H1 (cell line): ENCODE results near the gene GPC6. TPM values are rescaled to one million over a fixed set of nuclear protein-coding genes. Genes with fewer than 3 reads are reported as not detected.

Experiments
- CTCF ChIA-PET: fragments of 300-600 bp; sonication (Branson Sonifier 250); formaldehyde crosslinking; loops from one replicate; lab custom pipeline; 2021; ENCODE audit not compliant: partially characterized antibody; lab: Charles Lee
- POLR2A ChIA-PET: fragments of 300-600 bp; sonication (Branson Sonifier 250); formaldehyde crosslinking; loops from one replicate; lab custom pipeline; 2021; ENCODE audit warnings: inconsistent platforms; ENCODE audit not compliant: partially characterized antibody; lab: Charles Lee
- DNase-seq, 2 experiments: peaks; one replicate each; pipeline versions ENCODE4 v3.0.0 to v3.0.0-alpha.2; 2010 to 2022; ENCODE audit warnings: low spot score in 2 of 2, low read depth in 1 of 2, mixed read lengths in 1 of 2
- FAIRE-seq: peaks from 2 replicates; lab custom pipeline; 2011; peaks lifted over from hg19 to GRCh38; lab: Jason Lieb, UNC
- H2AFZ ChIP-seq: 2 replicates; pipeline ENCODE4 v1.8.1; 2012; ENCODE audit warnings: low read length, inconsistent platforms
- H2AK5ac ChIP-seq: 2 replicates; pipeline ENCODE4 v1.6.1; 2013; ENCODE audit warnings: low read depth, low read length
- H2BK120ac ChIP-seq: replicated peaks from 2 replicates; pipeline ENCODE3; 2013; ENCODE audit warnings: low read depth, low read length, inconsistent platforms
- H2BK12ac ChIP-seq: 2 replicates; pipeline ENCODE4 v1.6.1; 2013; ENCODE audit warnings: low read depth, low read length
- H2BK15ac ChIP-seq: 2 replicates; pipeline ENCODE4 v1.6.1; 2013; ENCODE audit warnings: low read length
- H2BK20ac ChIP-seq: 2 replicates; pipeline ENCODE4 v1.6.1; 2013; ENCODE audit warnings: low read length
- H2BK5ac ChIP-seq: 2 replicates; pipeline ENCODE4 v1.6.1; 2013; ENCODE audit warnings: low read depth, low read length
- H3K14ac ChIP-seq: 2 replicates; pipeline ENCODE4 v1.6.1; 2013; ENCODE audit warnings: inconsistent platforms; ENCODE audit not compliant: insufficient read length
- H3K18ac ChIP-seq: 2 replicates; pipeline ENCODE4 v1.6.1; 2013; ENCODE audit warnings: low read length; ENCODE audit errors: extremely low read depth
- H3K23ac ChIP-seq: 2 replicates; pipeline ENCODE4 v1.6.1; 2013; ENCODE audit warnings: inconsistent platforms; ENCODE audit not compliant: insufficient read length
- H3K23me2 ChIP-seq: 2 replicates; pipeline ENCODE4 v1.6.1; 2013; ENCODE audit warnings: low read depth, low read length
- H3K27ac ChIP-seq: 2 replicates; pipeline ENCODE4 v1.6.1; 2011; ENCODE audit warnings: low read depth, low read length, inconsistent platforms
- H3K27me3 ChIP-seq, 4 experiments: replicated peaks in 1 of 4; 1 replicate in 1 of 4; 2 replicates in 3 of 4; pipeline versions ENCODE4 v1.6.1 to v1.8.1; 2011 to 2013; ENCODE audit warnings: low read length in 3 of 4, mild to moderate bottlenecking in 3 of 4, inconsistent platforms in 2 of 4, mixed read lengths in 2 of 4, moderate library complexity in 1 of 4; ENCODE audit not compliant: control insufficient read depth in 3 of 4, insufficient read depth in 3 of 4; ENCODE audit errors: extremely low read depth in 1 of 4
- H3K36me3 ChIP-seq, 4 experiments: 2 replicates each; pipeline versions ENCODE4 v1.6.1 to v1.8.1; 2011 to 2013; ENCODE audit warnings: mild to moderate bottlenecking in 4 of 4, low read length in 3 of 4, moderate library complexity in 2 of 4, control low read depth in 1 of 4, inconsistent platforms in 1 of 4; ENCODE audit not compliant: insufficient read depth in 4 of 4, control insufficient read depth in 2 of 4
- H3K4ac ChIP-seq: replicated peaks from 2 replicates; pipeline ENCODE3; 2013; ENCODE audit warnings: low read length, low read depth, mixed read lengths, inconsistent platforms; ENCODE audit not compliant: insufficient read length
- H3K4me1 ChIP-seq, 4 experiments: replicated peaks in 1 of 4; 1 replicate in 1 of 4; 2 replicates in 3 of 4; pipeline versions ENCODE4 v1.6.1 to v1.8.1; 2011 to 2013; ENCODE audit warnings: low read length in 3 of 4, inconsistent platforms in 2 of 4, mixed read lengths in 1 of 4; ENCODE audit not compliant: insufficient read depth in 4 of 4, control insufficient read depth in 3 of 4
- H3K4me2 ChIP-seq, 2 experiments: 2 replicates each; pipeline versions ENCODE4 v1.6.1 to v1.8.1; 2011 to 2013; ENCODE audit warnings: low read depth in 2 of 2, low read length in 2 of 2, control low read depth in 1 of 2, inconsistent platforms in 1 of 2, mild to moderate bottlenecking in 1 of 2; ENCODE audit not compliant: insufficient read depth in 1 of 2
- H3K4me3 ChIP-seq, 4 experiments: fragments of 200-600, 300-600 bp in 1 of 4; sonication (generic), shearing (Covaris generic), sonication (Bioruptor Twin) in 1 of 4; 2 replicates each; pipeline versions ENCODE4 v1.5.1 to v1.8.1; 2011 to 2016; ENCODE audit warnings: low read length in 4 of 4, low read depth in 3 of 4, control low read depth in 2 of 4, inconsistent platforms in 2 of 4, mild to moderate bottlenecking in 2 of 4, mixed read lengths in 1 of 4, moderate library complexity in 1 of 4; ENCODE audit not compliant: insufficient read depth in 2 of 4; ENCODE audit errors: extremely low read depth in 1 of 4
- H3K56ac ChIP-seq: replicated peaks from 2 replicates; pipeline ENCODE3; 2013; ENCODE audit warnings: low read depth, mild to moderate bottlenecking, mixed read lengths, low read length, inconsistent platforms; ENCODE audit not compliant: insufficient read length
- H3K79me1 ChIP-seq: 2 replicates; pipeline ENCODE4 v1.6.1; 2013; ENCODE audit warnings: low read depth, low read length, control low read depth
- H3K79me2 ChIP-seq, 2 experiments: 2 replicates each; pipeline versions ENCODE4 v1.6.1 to v1.8.1; 2012 to 2013; ENCODE audit warnings: low read length in 2 of 2, mild to moderate bottlenecking in 2 of 2, inconsistent platforms in 1 of 2; ENCODE audit not compliant: insufficient read depth in 2 of 2, control insufficient read depth in 1 of 2
- H3K9ac ChIP-seq, 4 experiments: replicated peaks in 1 of 4; 1 replicate in 1 of 4; 2 replicates in 3 of 4; pipeline versions ENCODE4 v1.6.1 to v1.8.1; 2011 to 2013; ENCODE audit warnings: low read depth in 3 of 4, low read length in 3 of 4, control low read depth in 2 of 4, mild to moderate bottlenecking in 2 of 4, moderate library complexity in 2 of 4, inconsistent platforms in 1 of 4; ENCODE audit errors: extremely low read depth in 1 of 4
- H3K9me3 ChIP-seq, 2 experiments: 2 replicates each; pipeline versions ENCODE4 v1.6.1 to v1.8.1; 2012 to 2013; ENCODE audit warnings: mild to moderate bottlenecking in 2 of 2, moderate library complexity in 2 of 2, control low read depth in 1 of 2, inconsistent platforms in 1 of 2, low read depth in 1 of 2, low read length in 1 of 2, mixed read lengths in 1 of 2; ENCODE audit not compliant: insufficient read depth in 2 of 2
- H4K20me1 ChIP-seq, 2 experiments: replicated peaks in 1 of 2; 2 replicates each; pipeline versions ENCODE3 to v1.8.1; 2011 to 2013; ENCODE audit warnings: inconsistent platforms in 2 of 2, low read length in 2 of 2, mild to moderate bottlenecking in 1 of 2; ENCODE audit not compliant: insufficient read depth in 2 of 2, control insufficient read depth in 1 of 2
- H4K5ac ChIP-seq: 2 replicates; pipeline ENCODE4 v1.6.1; 2013; ENCODE audit warnings: low read length, low read depth, mixed read lengths, inconsistent platforms; ENCODE audit not compliant: insufficient read length
- H4K8ac ChIP-seq: 2 replicates; pipeline ENCODE4 v1.8.0; 2013; ENCODE audit warnings: mild to moderate bottlenecking, moderate library complexity, low read length, inconsistent platforms; ENCODE audit not compliant: insufficient read depth; ENCODE audit errors: extremely low read depth
- H4K91ac ChIP-seq: replicated peaks from 2 replicates; pipeline ENCODE3; 2013; ENCODE audit warnings: low read length, mixed read lengths, inconsistent platforms; ENCODE audit not compliant: insufficient read length
- KDM1A ChIP-seq: fragments of 200-600, 300-600 bp; sonication (generic); IDR thresholded peaks from 2 replicates; pipeline ENCODE4 v1.7.1; 2016; ENCODE audit warnings: mild to moderate bottlenecking, low read length, borderline replicate concordance
- MAFK ChIP-seq: IDR thresholded peaks from 2 replicates; pipeline ENCODE4 v1.6.1; 2012; ENCODE audit warnings: low read depth, mild to moderate bottlenecking, improper control_type of control experiment, low read length
- WGBS, 2 experiments: shearing (Covaris generic) in 1 of 2; methylation state at CpG; one replicate each; pipeline versions ENCODE4 v1.1.6 to v1.1.7; 2013 to 2015; ENCODE audit warnings: low lambda C conversion rate in 2 of 2, mixed read lengths in 2 of 2, inconsistent platforms in 1 of 2, low coverage in 1 of 2, missing lambda C conversion rate in 1 of 2; ENCODE audit not compliant: insufficient replicate concordance in 2 of 2, insufficient coverage in 1 of 2, insufficient read length in 1 of 2; ENCODE audit errors: extremely low coverage in 1 of 2, missing lambda C conversion rate in 1 of 2; 5-methylcytosine and 5-hydroxymethylcytosine counted together
- polyA plus RNA-seq, 7 experiments: library from polyadenylated mRNA; depleted of rRNA in 3 of 7; stranded (reverse) in 5 of 7; unstranded in 2 of 7; fragments of >200 nt in 5 of 7; fragments of 200-250 nt in 2 of 7; gene quantifications; 1 replicate in 5 of 7; 2 replicates in 1 of 7; 4 replicates in 1 of 7; pipeline versions ENCODE4 v1.2.1 to v1.2.3, GENCODE V29; 2011 to 2013; ENCODE audit warnings: missing spikeins in 2 of 7, mixed read lengths in 2 of 7
- total RNA-seq: library from RNA; stranded (reverse); fragmentation: NEBNext Ultra II Directional; extraction: Animal tissue kit (Norgen Biotek cat#: 25700); gene quantifications from 2 replicates; pipeline ENCODE4 v1.2.1, GENCODE V29; 2021

GPC6 gene
- total and polyA plus RNA-seq, 2 of the 8 experiments (the other 6 are each of a cell fraction or from before 2014, with no cell fraction given), result 5.4 to 12.0 TPM

DNA sequence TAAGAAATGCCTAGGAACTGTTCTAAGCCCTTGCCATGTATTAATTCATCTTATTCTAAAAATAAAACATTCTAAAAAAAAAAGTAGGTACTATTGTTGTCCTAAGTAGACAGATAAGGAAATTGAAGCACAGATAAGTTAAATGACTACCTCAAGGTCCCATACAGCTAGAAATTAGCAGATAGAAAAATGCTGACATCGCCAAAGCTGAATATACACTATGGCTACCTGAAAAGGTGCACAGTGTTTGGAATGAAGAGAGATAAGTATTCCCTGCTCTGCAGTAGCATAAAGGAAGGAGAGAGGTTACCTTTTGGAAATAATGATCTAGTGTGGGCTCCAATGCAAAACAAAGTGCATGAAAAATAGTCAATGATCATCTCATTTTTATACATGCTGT is 1187.5 kb downstream of the GPC6 start:
- H2AFZ ChIP-seq, result no peak overlapping the region
- H3K4me1 ChIP-seq, result no peaks in the 10 kb centered on the region
- no peaks in the 10 kb centered on the region for H3K27me3 ChIP-seq

More for the DNA sequence above, 1187.5 kb downstream of the GPC6 start:
- WGBS, 2 experiments, result 86% methylated on average over 1 of the region's 1 CpG; no CpG with 5 or more reads in 1 of the 2 experiments
- no peak overlapping the region for H3K4me2 ChIP-seq
- no peaks in the 10 kb centered on the region for H3K23me2 ChIP-seq
- no peaks in the 10 kb centered on the region for H4K20me1 ChIP-seq
- no peak overlapping the region for H2BK5ac ChIP-seq
- TF ChIP-seq MAFK (0 out of 2 replicates have a peak, but pooled peaks have one; percentile 26), KDM1A (no peak)
- no peak overlapping the region for H2AK5ac ChIP-seq
- peaks cover 0 to 4% of the 10 kb centered on the region in 2 experiments; a peak in 1 of 4 replicates for H3K9me3 ChIP-seq
- no peak overlapping the region for H2BK12ac ChIP-seq
- no peaks in the 10 kb centered on the region for H3K79me2 ChIP-seq
- ChIA-PET POLR2A (no interaction called here), CTCF (interaction anchor here (0.8 to 5.6 kb wide), 2 partner anchors 22 to 188 kb away, joined by 3 to 23 read pairs; no protein-coding TSS in a partner anchor)
- no peak overlapping the region for H3K18ac ChIP-seq
- DNase-seq (no peak), FAIRE-seq (no peak)
- H3K4ac ChIP-seq, result no peak overlapping the region
- H3K27ac ChIP-seq, result no peak overlapping the region
- no peaks in the 10 kb centered on the region for H3K36me3 ChIP-seq
- H3K79me1 ChIP-seq, result no peaks in the 10 kb centered on the region
- no peak overlapping the region for H4K5ac ChIP-seq
- no peak overlapping the region for H3K9ac ChIP-seq
- no peak overlapping the region for H4K8ac ChIP-seq
- no peak overlapping the region for H3K56ac ChIP-seq
- no peak overlapping the region for H3K23ac ChIP-seq
- H4K91ac ChIP-seq, result no peak overlapping the region
- H2BK15ac ChIP-seq, result no peak overlapping the region
- H2BK20ac ChIP-seq, result no peak overlapping the region
- no peak overlapping the region for H3K4me3 ChIP-seq
- no peak overlapping the region for H2BK120ac ChIP-seq
- H3K14ac ChIP-seq, result no peak overlapping the region
